ENCODE measurements around the gene BMPR1A. TPM values are rescaled to one million over a fixed set of nuclear protein-coding genes. Genes with fewer than 3 reads are reported as not detected.

The BMPR1A gene
- total and polyA plus RNA-seq, 2 of the 13 experiments (the other 11 are each of a cell fraction or from before 2014, with no cell fraction given): 17.8 to 44.2 TPM

GRCh38 chr10:86775056-86775869 lies 18.8 kb downstream of the BMPR1A start (continued):
- TF ChIP-seq ZNF281 (CRISPR knock-in tag; IDR thresholded peaks at IDR 0.05; ENCODE audit: borderline replicate concordance) (no peak), BRD4 (CRISPR knock-in tag; IDR thresholded peaks at IDR 0.05) (no peak), KDM2A (CRISPR knock-in tag; IDR thresholded peaks at IDR 0.05; ENCODE audit: borderline replicate concordance, low read depth) (no peak), MAFK (conservative IDR thresholded peaks at IDR 0.05 in 1 of 2, IDR thresholded peaks at IDR 0.05 in 1 of 2; ENCODE audit: low read length in 2 of 2) (no peak), ZNF503 (CRISPR knock-in tag; IDR thresholded peaks at IDR 0.05) (peak; percentile 95), ZNF547 (CRISPR knock-in tag; IDR thresholded peaks at IDR 0.05) (no peak), CBX1 (IDR thresholded peaks at IDR 0.05; ENCODE audit: low read depth) (no peak), ELF3 (CRISPR knock-in tag; IDR thresholded peaks at IDR 0.05) (peak; percentile 87), THYN1 (CRISPR knock-in tag; IDR thresholded peaks at IDR 0.05; ENCODE audit: borderline replicate concordance, low read depth) (no peak), NFIC (IDR thresholded peaks at IDR 0.05; ENCODE audit: low read length) (peak; percentile 91), ZNF883 (CRISPR knock-in tag; IDR thresholded peaks at IDR 0.05; ENCODE audit: not compliant biosample characterization) (no peak), SMYD3 (CRISPR knock-in tag; IDR thresholded peaks at IDR 0.05) (no peak), ZNF138 (CRISPR knock-in tag; IDR thresholded peaks at IDR 0.05; ENCODE audit: low read depth) (no peak), YY1 (IDR thresholded peaks at IDR 0.05; ENCODE audit: insufficient read depth, insufficient replicate concordance, low read depth, low read length) (no peak), HIC2 (CRISPR knock-in tag; IDR thresholded peaks at IDR 0.05; ENCODE audit: low read depth) (no peak), DBP (CRISPR knock-in tag; IDR thresholded peaks at IDR 0.05; ENCODE audit: not compliant biosample characterization) (no peak), ZNF703 (CRISPR knock-in tag; IDR thresholded peaks at IDR 0.05; ENCODE audit: borderline replicate concordance) (no peak), ATF6 (CRISPR knock-in tag; conservative IDR thresholded peaks at IDR 0.05) (no peak), SYNCRIP (IDR thresholded peaks at IDR 0.05; ENCODE audit: insufficient read depth, low read depth, low read length) (no peak)

Measured in HepG2 (cell line).